Endodermal cell (in vitro differentiated cells): ENCODE measurements around the gene CDR2L. TPM values are rescaled to one million over a fixed set of nuclear protein-coding genes. Genes with fewer than 3 reads are reported as not detected.

ENCODE experiments used
- DNase-seq: peaks from one replicate; pipeline ENCODE4 v3.0.0-alpha.2; 2017
- H3K27ac ChIP-seq: 2 replicates; pipeline ENCODE4 v1.5.1; 2013; ENCODE audit warnings: mild to moderate bottlenecking, low read depth, low read length, moderate library complexity
- H3K27me3 ChIP-seq: 2 replicates; pipeline ENCODE4 v1.6.1; 2013; ENCODE audit warnings: mild to moderate bottlenecking, low read length, moderate library complexity; ENCODE audit not compliant: insufficient read depth, control insufficient read depth, poor library complexity, severe bottlenecking
- H3K36me3 ChIP-seq: 2 replicates; pipeline ENCODE4 v1.7.0; 2013; ENCODE audit warnings: mild to moderate bottlenecking, low read length, moderate library complexity; ENCODE audit not compliant: control insufficient read depth, insufficient read depth
- H3K4me1 ChIP-seq: one replicate; pipeline ENCODE4 v1.7.0; 2013; ENCODE audit warnings: low read length; ENCODE audit not compliant: control insufficient read depth, insufficient read depth
- H3K4me3 ChIP-seq: 2 replicates; pipeline ENCODE4 v1.5.1; 2013; ENCODE audit warnings: mild to moderate bottlenecking, low read length, moderate library complexity
- H3K9ac ChIP-seq: 2 replicates; pipeline ENCODE4 v1.6.1; 2013; ENCODE audit warnings: mild to moderate bottlenecking, low read length, moderate library complexity; ENCODE audit not compliant: poor library complexity, severe bottlenecking; ENCODE audit errors: extremely low read depth
- H3K9me3 ChIP-seq: 2 replicates; pipeline ENCODE4 v1.6.1; 2013; ENCODE audit warnings: mild to moderate bottlenecking, low read length, moderate library complexity; ENCODE audit not compliant: control insufficient read depth
- H3K27ac Mint-ChIP-seq: 2 replicates; pipeline ENCODE4 v1.8.0; 2020; ENCODE audit warnings: mixed read lengths
- H3K27me3 Mint-ChIP-seq: 2 replicates; pipeline ENCODE4 v1.8.0; 2021; ENCODE audit warnings: mild to moderate bottlenecking, mixed read lengths; ENCODE audit not compliant: insufficient read depth
- H3K36me3 Mint-ChIP-seq: 2 replicates; pipeline ENCODE4 v1.8.0; 2020; ENCODE audit warnings: low read depth, mixed read lengths
- H3K4me1 Mint-ChIP-seq: 2 replicates; pipeline ENCODE4 v1.8.0; 2020; ENCODE audit warnings: mixed read lengths
- H3K4me3 Mint-ChIP-seq: 2 replicates; pipeline ENCODE4 v1.8.0; 2020; ENCODE audit warnings: mild to moderate bottlenecking, moderate library complexity, mixed read lengths
- H3K9me3 Mint-ChIP-seq: 2 replicates; pipeline ENCODE4 v1.8.0; 2020; ENCODE audit warnings: mild to moderate bottlenecking, mixed read lengths
- WGBS, 2 experiments: methylation state at CpG; one replicate each; pipeline versions ENCODE4 v1.1.5 to v1.1.7; 2013; ENCODE audit warnings: missing lambda C conversion rate in 2 of 2, mixed read lengths in 1 of 2; ENCODE audit not compliant: insufficient coverage in 1 of 2, insufficient read length in 1 of 2; 5-methylcytosine and 5-hydroxymethylcytosine counted together
- total RNA-seq, 2 donors: library from RNA; stranded (reverse); fragmentation: NEBNext Ultra II Directional in 1 of 2; extraction: Animal tissue kit (Norgen Biotek cat#: 25700) in 1 of 2; gene quantifications; 2 replicates in 1 of 2; 3 replicates in 1 of 2; pipeline ENCODE4 v1.2.1, GENCODE V29; 2021
- TF ChIP-seq, protein P1 (sequence below): fragments of 200-600 bp; sonication (generic); conservative IDR thresholded peaks from 2 replicates; pipeline ENCODE4 v1.5.0; 2021; ENCODE audit warnings: antibody characterized with exemption, mild to moderate bottlenecking

CDR2L gene
- total RNA-seq, 2 donors from 2014 or later: 20.4 to 23.6 TPM

DNA sequence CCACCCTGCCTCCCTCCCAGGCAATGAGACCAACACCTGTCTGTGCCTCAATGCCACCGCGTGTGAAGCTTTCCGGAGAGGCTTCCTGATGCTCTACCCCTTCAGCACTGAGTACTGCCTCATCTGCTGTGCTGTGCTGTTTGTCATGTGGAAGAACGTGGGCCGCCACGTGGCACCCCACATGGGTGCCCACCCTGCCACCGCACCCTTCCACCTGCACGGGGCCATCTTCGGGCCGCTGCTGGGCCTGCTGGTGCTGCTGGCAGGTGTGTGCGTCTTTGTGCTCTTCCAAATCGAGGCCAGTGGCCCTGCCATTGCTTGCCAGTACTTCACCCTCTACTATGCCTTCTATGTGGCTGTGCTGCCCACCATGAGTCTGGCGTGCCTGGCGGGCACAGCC is 40.8 kb upstream of the CDR2L start:
- no peaks in the 10 kb centered on the region for H3K4me1 ChIP-seq
- Mint-ChIP-seq H3K36me3 (no peaks in the 10 kb centered on the region), H3K27ac (no peak overlapping the region), H3K4me3 (no peak overlapping the region), H3K4me1 (no peaks in the 10 kb centered on the region), H3K9me3 (no peaks in the 10 kb centered on the region), H3K27me3 (peaks cover 39% of the 10 kb centered on the region)
- H3K9me3 ChIP-seq: no peaks in the 10 kb centered on the region
- H3K36me3 ChIP-seq: no peaks in the 10 kb centered on the region
- TF ChIP-seq, protein P1, sequence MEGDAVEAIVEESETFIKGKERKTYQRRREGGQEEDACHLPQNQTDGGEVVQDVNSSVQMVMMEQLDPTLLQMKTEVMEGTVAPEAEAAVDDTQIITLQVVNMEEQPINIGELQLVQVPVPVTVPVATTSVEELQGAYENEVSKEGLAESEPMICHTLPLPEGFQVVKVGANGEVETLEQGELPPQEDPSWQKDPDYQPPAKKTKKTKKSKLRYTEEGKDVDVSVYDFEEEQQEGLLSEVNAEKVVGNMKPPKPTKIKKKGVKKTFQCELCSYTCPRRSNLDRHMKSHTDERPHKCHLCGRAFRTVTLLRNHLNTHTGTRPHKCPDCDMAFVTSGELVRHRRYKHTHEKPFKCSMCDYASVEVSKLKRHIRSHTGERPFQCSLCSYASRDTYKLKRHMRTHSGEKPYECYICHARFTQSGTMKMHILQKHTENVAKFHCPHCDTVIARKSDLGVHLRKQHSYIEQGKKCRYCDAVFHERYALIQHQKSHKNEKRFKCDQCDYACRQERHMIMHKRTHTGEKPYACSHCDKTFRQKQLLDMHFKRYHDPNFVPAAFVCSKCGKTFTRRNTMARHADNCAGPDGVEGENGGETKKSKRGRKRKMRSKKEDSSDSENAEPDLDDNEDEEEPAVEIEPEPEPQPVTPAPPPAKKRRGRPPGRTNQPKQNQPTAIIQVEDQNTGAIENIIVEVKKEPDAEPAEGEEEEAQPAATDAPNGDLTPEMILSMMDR: no peak
- H3K4me3 ChIP-seq: no peak overlapping the region
- DNase-seq: no peak
- no peak overlapping the region for H3K27ac ChIP-seq
- H3K27me3 ChIP-seq: peaks cover 40% of the 10 kb centered on the region
- no peak overlapping the region for H3K9ac ChIP-seq
- WGBS, 2 experiments: 83 to 89% methylated on average over 8 to 14 of the region's 14 CpGs

DNA sequence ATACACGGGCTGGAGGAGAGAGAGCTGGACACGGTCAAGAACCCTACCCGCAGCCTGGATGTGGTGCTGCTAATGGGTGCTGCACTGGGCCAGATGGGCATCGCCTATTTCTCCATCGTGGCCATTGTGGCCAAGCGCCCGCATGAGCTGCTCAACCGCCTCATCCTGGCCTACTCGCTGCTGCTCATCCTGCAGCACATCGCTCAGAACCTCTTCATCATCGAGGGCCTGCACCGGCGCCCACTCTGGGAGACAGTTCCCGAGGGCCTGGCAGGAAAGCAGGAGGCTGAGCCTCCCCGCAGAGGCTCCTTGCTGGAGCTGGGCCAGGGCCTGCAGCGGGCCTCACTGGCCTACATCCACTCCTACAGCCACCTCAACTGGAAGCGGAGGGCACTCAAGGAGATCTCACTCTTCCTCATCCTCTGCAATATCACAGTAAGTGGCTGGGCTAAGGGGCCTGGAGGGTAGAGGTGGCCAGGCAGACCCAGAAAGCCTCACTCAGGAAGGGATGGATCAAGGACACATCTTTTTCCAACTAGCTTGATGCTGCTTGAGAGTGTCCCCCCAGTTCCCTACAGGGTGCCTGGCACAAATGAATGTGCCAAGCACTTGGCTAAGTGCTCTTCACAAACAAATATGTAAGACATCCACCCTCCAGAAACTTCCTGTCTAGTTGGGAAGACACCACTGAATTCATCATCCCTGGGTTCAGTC is 40.2 kb upstream of the CDR2L start:
- Mint-ChIP-seq H3K27ac (no peak overlapping the region), H3K27me3 (peaks cover 34% of the 10 kb centered on the region), H3K9me3 (no peaks in the 10 kb centered on the region), H3K36me3 (no peaks in the 10 kb centered on the region), H3K4me1 (no peaks in the 10 kb centered on the region), H3K4me3 (no peak overlapping the region)
- no peak overlapping the region for H3K9ac ChIP-seq
- WGBS, 2 experiments: 95% methylated on average over 13 to 17 of the region's 17 CpGs
- DNase-seq: no peak
- peaks cover 35% of the 10 kb centered on the region for H3K27me3 ChIP-seq
- no peaks in the 10 kb centered on the region for H3K36me3 ChIP-seq
- H3K27ac ChIP-seq: no peak overlapping the region
- H3K4me1 ChIP-seq: no peaks in the 10 kb centered on the region
- no peak overlapping the region for H3K4me3 ChIP-seq
- H3K9me3 ChIP-seq: no peaks in the 10 kb centered on the region
- TF ChIP-seq, protein P1: no peak

DNA sequence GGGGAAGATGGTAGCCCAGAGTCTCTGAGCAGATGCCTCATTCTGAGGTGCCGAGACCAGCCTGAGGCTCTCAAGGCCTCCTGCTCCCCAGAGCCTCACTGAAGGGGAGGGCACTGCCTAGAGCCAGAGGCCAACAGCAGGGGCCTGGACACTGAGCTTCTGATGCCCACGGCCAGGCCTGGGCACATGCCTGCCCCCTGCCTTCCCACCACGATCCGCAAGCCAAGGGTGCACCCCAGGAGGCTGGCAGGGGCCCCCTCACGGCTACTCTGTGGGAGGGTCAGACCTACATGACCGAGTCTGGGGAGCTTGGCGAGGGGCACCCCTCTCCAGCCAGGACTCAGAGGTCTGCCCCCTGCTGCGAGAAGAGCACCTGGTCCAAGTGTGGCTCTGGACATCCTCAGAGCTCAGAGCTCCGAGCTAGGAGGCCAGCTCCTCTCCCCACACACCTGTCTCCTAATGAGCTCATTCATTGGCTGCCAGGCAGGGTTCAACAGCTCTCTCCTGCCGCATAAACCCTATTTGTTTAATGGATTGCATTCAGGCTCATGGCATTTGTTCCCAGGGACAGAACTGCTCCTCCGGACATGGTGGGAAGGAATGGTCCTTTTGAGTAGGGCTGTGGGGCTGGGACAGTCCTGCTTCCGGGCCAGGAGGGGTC is 37.8 kb upstream of the CDR2L start:
- no peaks in the 10 kb centered on the region for H3K9me3 Mint-ChIP-seq
- H3K36me3 Mint-ChIP-seq: no peaks in the 10 kb centered on the region
- no peak overlapping the region for H3K27ac Mint-ChIP-seq
- Histone ChIP-seq H3K27ac (no peak overlapping the region), H3K36me3 (no peaks in the 10 kb centered on the region), H3K4me1 (no peaks in the 10 kb centered on the region), H3K4me3 (no peak overlapping the region), H3K9me3 (no peaks in the 10 kb centered on the region), H3K27me3 (peaks cover 20% of the 10 kb centered on the region), H3K9ac (no peak overlapping the region)
- 72 to 75% methylated on average over 8 to 12 of the region's 12 CpGs for WGBS, 2 experiments
- TF ChIP-seq, protein P1: no peak
- no peak overlapping the region for H3K4me3 Mint-ChIP-seq
- H3K27me3 Mint-ChIP-seq: peaks cover 30% of the 10 kb centered on the region
- DNase-seq: no peak
- no peaks in the 10 kb centered on the region for H3K4me1 Mint-ChIP-seq
